NCI-H526 treated with DMSO at 0.1 percent for 48 hours (cell line): ENCODE measurements around the gene ALKBH5.
"Not testable (repeated sequence)": the region's sequence is repeated elsewhere in the genome, so short reads cannot be mapped to it uniquely, and the experiment has no call there.

ENCODE experiments used
- DNase-seq: peaks from one replicate; lab custom pipeline; 2025; lab: John Stamatoyannopoulos, UW

The ALKBH5 gene

DNA sequence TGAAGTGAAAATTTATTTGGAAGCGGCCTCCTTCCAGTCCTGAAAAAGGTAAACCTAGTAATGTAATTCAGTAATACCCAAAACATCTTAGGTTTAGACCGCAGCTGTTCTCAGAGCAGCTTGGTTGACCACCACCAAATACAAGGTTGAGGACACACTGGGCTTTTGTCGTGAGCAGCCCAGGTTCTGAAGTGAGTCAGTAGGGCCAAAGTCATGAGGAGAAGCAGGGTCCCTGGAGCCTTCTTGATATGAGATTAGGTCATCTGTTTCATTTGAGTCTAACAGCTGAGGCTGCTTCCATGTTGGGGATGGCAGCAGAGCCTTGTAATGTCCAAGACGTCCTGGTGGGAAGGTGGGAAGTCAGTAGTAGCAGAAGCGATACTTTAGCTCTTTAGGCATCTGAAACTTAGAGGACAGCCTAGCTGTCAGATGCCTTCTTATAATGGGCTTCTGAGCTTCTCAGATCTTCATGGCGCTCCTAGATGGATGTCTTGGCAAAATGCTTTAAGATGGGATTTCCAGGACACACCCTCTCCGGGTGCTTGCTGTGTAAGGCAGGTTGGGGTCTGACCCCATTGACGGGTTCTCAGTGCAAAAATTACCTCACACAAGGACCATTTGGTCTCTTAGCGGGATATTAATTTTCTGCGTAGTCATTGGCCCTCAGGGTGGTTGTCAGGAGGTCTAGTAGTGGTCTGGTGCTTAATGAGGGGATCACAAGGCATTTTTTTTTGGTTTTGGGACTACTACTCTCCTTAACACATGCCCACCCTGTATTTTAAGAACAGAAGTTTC lies 2.4 kb downstream of the ALKBH5 start:
- no peak for DNase-seq

- no peak for DNase-seq
Measured at GRCh38 chr17:18186627-18186982, 3.0 kb downstream of the ALKBH5 start.

GRCh38 chr17:18187226-18187625 lies 3.6 kb downstream of the ALKBH5 start:
- DNase-seq: no peak

- no peak for DNase-seq
Measured at GRCh38 chr17:18187821-18188761, 4.5 kb downstream of the ALKBH5 start.

- DNase-seq: no peak
Measured at GRCh38 chr17:18190628-18191235, 7.1 kb downstream of the ALKBH5 start.

GRCh38 chr17:18191236-18191667 lies 7.6 kb downstream of the ALKBH5 start:
- no peak for DNase-seq

- DNase-seq: no peak
Measured at GRCh38 chr17:18191967-18192366, 8.3 kb downstream of the ALKBH5 start.

DNA sequence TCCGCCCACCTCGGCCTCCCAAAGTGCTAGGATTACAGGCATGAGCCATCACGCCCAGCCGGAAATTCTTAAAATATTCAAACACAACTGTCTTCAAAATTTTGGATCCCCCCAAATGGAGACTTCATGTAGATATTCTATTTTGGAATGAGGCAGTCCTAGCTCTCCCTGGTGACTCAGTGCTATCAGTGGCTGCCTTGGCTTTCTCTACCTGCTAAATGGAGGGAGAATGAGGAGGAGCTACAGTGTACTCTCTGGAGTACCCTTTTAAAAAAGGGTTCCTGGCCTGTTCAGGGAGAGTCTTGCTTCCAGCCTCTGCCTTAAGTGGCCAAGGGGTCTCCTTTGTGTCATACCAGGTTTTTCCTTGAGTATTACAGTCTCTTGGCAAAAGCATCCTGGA lies 10.8 kb downstream of the ALKBH5 start:
- DNase-seq: no peak

- no peak for DNase-seq
Measured at GRCh38 chr17:18194804-18195203, 11.2 kb downstream of the ALKBH5 start.

- no peak for DNase-seq
Measured at GRCh38 chr17:18195246-18195645, 11.6 kb downstream of the ALKBH5 start.

GRCh38 chr17:18197535-18198194 lies 14.0 kb downstream of the ALKBH5 start:
- no peak for DNase-seq

- no peak for DNase-seq
Measured at GRCh38 chr17:18198530-18198929, 14.9 kb downstream of the ALKBH5 start.

DNA sequence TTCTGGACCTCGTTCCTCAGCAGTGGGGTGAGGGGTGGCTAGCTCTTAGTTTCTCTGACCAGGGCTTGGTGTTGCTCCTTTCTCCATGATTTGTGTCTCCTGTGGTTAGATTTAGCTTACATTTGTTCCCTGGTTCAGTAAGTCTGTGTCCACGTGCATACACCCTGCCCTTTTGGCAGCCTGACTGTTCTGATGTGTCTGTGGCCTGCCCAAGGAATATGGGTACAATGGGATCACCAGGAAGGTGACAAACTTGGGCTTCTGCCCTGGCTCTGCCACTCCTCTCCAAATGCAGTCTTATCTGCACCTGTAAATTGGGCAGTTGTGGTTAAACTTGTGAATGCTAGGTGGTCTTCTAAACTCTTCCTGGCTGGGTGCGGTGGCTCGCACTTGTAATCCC lies 17.5 kb downstream of the ALKBH5 start:
- no peak for DNase-seq

DNA sequence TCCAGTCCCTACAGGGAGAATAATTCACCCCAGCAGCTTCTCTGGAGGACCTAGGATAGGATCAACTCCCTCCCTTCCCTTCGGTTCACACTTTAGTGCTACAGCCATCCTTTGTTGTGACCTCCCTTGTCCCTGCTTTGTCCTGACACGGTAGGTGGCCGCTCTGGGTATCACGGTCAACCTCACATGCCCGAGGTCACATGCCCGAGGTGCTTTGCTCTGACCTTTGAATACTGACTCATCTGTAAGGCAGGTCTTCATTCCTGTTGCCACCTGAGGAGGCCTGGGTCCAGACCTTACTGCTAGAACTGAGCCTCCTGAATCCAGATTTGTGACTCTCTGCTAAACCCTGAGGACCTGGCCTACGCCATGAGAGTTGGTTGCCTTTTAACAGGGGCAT lies 19.7 kb downstream of the ALKBH5 start:
- DNase-seq: no peak

DNA sequence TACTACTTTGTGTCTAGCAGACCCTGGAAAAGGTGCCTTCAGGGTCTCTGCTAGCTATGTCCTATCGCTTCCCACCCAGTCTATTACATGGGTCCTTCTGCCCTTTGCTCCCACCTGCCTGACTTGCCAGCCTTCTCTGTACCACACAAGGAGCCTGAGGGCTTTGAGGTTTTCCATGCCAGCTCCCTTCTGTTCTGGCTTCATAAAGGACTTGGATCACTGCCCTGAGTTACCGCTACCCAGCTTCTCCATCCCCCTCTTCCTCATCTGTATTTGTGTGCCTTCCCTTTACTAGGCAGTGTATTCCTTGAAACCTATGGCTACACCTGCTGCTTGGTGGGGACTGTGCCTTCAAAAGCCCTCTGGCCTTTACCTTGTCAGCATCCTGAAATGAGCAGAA lies 22.2 kb downstream of the ALKBH5 start:
- no peak for DNase-seq

DNA sequence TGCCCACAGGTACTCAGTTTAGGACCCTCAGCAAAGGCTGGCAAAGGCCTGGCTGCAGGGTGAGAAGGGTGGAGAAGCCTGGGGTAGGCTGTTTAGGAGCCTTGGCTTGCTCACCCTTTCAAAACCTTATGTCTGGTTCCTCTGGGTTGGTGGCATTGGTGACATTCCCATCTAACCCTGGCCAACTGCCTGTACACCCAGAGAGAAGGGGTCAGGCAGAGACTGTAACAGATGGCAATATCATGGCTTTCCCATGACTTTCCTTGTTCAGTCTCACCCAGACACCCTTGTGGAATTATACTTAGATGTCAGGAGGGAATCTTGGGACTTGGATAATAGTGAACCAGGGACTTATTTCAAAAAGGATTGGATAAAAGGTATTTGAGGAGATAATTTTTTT lies 23.3 kb downstream of the ALKBH5 start:
- no peak for DNase-seq

DNA sequence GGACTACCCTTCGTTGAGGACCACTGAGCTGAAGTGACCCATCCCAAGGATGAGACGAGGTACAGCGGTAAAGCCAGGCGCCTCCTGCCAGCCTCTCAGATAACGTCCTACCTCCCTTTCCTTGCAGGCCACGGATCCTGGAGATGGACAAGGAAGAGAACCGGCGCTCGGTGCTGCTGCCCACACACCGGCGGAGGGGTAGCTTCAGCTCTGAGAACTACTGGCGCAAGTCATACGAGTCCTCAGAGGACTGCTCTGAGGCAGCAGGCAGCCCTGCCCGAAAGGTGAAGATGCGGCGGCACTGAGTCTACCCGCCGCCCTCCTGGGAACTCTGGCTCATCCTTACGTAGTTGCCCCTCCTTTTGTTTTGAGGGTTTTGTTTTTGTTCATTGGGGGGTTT lies 24.5 kb downstream of the ALKBH5 start:
- no peak for DNase-seq

DNA sequence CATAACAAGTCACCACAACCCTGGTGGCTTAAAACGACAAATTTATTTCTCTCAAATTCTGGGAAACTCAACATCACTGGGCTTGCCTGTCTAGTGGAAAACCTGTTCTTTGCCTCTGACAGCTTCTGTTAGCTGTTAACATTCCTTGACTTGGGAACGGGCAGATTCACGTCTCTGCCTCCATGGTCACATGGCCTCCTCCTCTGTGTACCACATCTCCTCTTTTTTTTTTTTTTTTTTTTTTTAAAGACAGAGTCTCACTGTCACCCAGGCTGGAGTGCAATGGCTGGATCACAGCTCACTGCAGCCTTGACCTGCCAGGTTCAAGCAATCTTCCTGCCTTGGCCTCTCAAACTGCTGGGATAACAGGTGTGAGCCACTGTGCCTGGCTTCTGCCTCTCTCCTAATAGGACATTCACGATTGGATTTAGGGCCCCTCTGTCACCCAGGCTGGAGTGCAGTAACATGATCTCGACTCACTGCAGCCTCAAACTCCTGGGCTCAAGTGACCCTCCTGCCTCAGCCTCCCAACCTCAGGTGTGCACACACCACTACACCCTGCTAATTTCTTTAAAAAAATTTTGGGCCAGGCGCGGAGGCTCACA lies 30.1 kb downstream of the ALKBH5 start:
- no peak for DNase-seq

DNA sequence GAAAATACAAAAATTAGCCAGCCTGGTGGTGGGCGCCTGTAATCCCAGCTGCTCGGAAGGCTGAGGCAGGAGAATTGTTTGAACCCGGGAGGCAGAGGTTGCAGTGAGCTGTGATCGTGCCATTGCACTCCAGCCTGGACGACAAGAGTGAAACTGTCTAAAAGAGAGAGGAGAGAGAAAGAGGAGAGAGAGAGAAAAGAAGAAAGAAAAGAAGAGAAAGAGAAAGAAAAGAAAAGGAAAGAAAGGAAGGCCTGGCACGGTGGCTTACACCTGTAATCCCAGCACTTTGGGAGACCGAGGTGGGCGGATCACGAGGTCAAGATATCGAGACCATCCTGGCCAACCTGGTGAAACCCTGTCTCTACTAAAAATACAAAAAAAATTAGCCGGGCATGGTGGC lies 33.3 kb downstream of the ALKBH5 start:
- not testable (repeated sequence) for DNase-seq

DNA sequence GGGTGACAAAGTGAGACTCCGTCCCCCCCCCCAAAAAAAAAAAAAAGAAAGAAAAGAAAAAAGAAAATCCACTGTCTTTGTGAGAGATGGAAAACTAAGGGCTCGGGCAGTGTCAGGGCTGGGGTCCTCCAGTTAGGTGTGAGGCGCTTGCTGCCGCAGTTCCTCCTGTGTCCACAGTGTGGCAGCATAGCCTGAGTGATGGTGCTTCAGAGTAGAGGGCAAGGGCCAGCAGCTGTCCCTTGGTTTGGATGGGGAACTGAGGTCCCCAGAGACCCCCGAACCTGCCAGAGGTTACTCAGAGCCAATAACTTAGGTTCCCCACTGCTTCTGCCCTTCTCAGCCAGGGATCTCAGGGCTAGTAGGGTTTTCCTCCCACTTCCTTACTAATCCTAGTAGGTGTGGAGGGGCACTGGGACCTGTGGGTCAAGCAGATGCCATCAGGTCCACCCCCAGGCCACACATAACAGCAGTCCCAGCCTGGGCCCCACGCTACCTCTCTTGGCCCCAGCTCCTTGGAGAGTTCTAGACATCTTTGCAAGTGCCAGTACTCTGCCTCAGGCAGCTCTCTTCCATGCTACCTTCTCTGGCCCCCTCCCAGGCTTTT lies 33.9 kb downstream of the ALKBH5 start:
- no peak for DNase-seq

DNA sequence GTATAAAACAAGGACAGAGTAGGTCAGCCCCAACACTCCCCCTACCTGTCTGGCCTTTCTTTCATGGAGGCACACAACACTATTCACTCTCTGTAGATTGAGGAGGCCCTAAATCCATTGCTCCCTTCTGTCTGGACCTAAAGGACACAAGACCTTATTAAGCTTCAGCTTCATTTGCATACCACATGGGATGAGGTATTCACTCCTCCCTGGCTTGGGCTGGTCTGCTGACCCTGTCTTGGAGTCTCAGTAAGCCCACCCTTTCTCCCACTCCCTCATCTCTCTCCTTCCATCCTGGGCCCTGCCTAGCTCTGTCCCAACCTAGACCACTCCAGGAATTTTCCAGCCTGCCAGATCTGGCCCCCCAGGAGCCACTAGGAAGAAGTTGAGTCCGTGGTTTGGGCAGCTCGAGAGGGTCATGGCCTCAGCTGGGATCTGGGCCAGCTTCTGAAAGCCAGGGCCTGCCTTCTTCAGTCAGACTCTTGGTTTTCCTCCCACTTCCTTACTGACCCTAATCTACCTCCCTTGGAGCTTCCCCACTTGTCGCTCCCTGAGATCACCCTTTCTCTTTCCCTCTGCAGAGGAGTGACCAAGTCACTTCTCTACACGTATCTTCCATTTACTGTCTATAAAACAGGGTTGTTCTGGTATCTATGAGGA lies 35.3 kb downstream of the ALKBH5 start:
- no peak for DNase-seq
